ENCODE results near the gene RNF186. TPM values are rescaled to one million over a fixed set of nuclear protein-coding genes. Genes with fewer than 3 reads are reported as not detected.
A peak's percentile ranks its signal among the peaks of the same experiment; 100 is the strongest.
"Not testable (repeated sequence)": the region's sequence is repeated elsewhere in the genome, so short reads cannot be mapped to it uniquely, and the experiment has no call there.

RNF186 gene
- total RNA-seq, 1 donor from 2014 or later, result not detected

- intact Hi-C loops (cut with DNase I), result no loop called here
- ATAC-seq (peak; percentile 49), DNase-seq (ENCODE audit: missing footprints) (peak; percentile 77)
These were observed 14.8 kb downstream of the RNF186 start for GRCh38 chr1:19800076-19800804.

GRCh38 chr1:19799230-19800075 is 15.6 kb downstream of the RNF186 start, which contains the start of gene TMCO4:
TMCO4 (minus strand) TSS chr1:19799916; CDS start chr1:19780758, 19,158 bp downstream.
- DNase-seq (ENCODE audit: missing footprints) (peak; percentile 88), ATAC-seq (peak; percentile 87)
- intact Hi-C loops (cut with DNase I), result no loop called here

GRCh38 chr1:19798486-19799229 is 16.4 kb downstream of the RNF186 start:
- intact Hi-C loops (cut with DNase I), result no loop called here
- ATAC-seq, result no peak
- peak; percentile 30 for DNase-seq (ENCODE audit: missing footprints)

- intact Hi-C loops (cut with DNase I), result no loop called here
- no peak for ATAC-seq
- DNase-seq (ENCODE audit: missing footprints), result no peak
These were observed 17.3 kb downstream of the RNF186 start for GRCh38 chr1:19797827-19798226.

GRCh38 chr1:19794583-19794982 is 20.5 kb downstream of the RNF186 start:
- ATAC-seq (no peak), DNase-seq (ENCODE audit: missing footprints) (no peak)
- intact Hi-C loops (cut with DNase I), result no loop called here

GRCh38 chr1:19793360-19794046 is 21.6 kb downstream of the RNF186 start:
- DNase-seq (ENCODE audit: missing footprints) (no peak), ATAC-seq (no peak)
- intact Hi-C loops (cut with DNase I), result no loop called here

GRCh38 chr1:19792237-19793002 is 22.7 kb downstream of the RNF186 start:
- no peak for ATAC-seq
- intact Hi-C loops (cut with DNase I), result no loop called here
- peak; percentile 20 for DNase-seq (ENCODE audit: missing footprints)

GRCh38 chr1:19790061-19790975 is 24.8 kb downstream of the RNF186 start:
- ATAC-seq; DNase-seq (ENCODE audit: missing footprints); intact Hi-C loops (cut with DNase I): not testable (repeated sequence)

- intact Hi-C loops (cut with DNase I), result no loop called here
- DNase-seq (ENCODE audit: missing footprints) (no peak), ATAC-seq (no peak)
These were observed 28.1 kb downstream of the RNF186 start for GRCh38 chr1:19786988-19787423.

- DNase-seq (ENCODE audit: missing footprints) (no peak), ATAC-seq (no peak)
- intact Hi-C loops (cut with DNase I), result no loop called here
These were observed 29.4 kb downstream of the RNF186 start for GRCh38 chr1:19785660-19786059.

GRCh38 chr1:19780267-19780877 is 34.7 kb downstream of the RNF186 start:
- intact Hi-C loops (cut with DNase I), result no loop called here
- ATAC-seq (no peak), DNase-seq (ENCODE audit: missing footprints) (no peak)

GRCh38 chr1:19776933-19777332 is 38.1 kb downstream of the RNF186 start:
- no peak for ATAC-seq
- DNase-seq (ENCODE audit: missing footprints), result no peak
- intact Hi-C loops (cut with DNase I), result no loop called here

- intact Hi-C loops (cut with DNase I), result no loop called here
- DNase-seq (ENCODE audit: missing footprints) (no peak), ATAC-seq (no peak)
These were observed 38.8 kb downstream of the RNF186 start for GRCh38 chr1:19776287-19776686.

- DNase-seq (ENCODE audit: missing footprints) (no peak), ATAC-seq (no peak)
- intact Hi-C loops (cut with DNase I), result no loop called here
These were observed 39.3 kb downstream of the RNF186 start for GRCh38 chr1:19775831-19776230.

- ATAC-seq, result no peak
- intact Hi-C loops (cut with DNase I), result no loop called here
These were observed 39.8 kb downstream of the RNF186 start for GRCh38 chr1:19775317-19775716.

GRCh38 chr1:19774180-19774785 is 40.8 kb downstream of the RNF186 start:
- intact Hi-C loops (cut with DNase I), result no loop called here
- ATAC-seq (no peak), DNase-seq (ENCODE audit: missing footprints) (no peak)

More at GRCh38 chr1:19775317-19775716, 39.8 kb downstream of the RNF186 start:
- no peak for DNase-seq (ENCODE audit: missing footprints)
